Mucosa of stomach (tissue), 1 donor: Measurements from ENCODE around the gene PALD1.

ENCODE experiments used
- H3K27me3 ChIP-seq: one replicate; pipeline ENCODE4 v1.7.0; 2013; ENCODE audit warnings: mild to moderate bottlenecking, low read length; ENCODE audit not compliant: control insufficient read depth, insufficient read depth
- H3K36me3 ChIP-seq: one replicate; pipeline ENCODE4 v1.7.0; 2013; ENCODE audit warnings: low read length; ENCODE audit not compliant: control insufficient read depth, insufficient read depth
- H3K4me1 ChIP-seq: one replicate; pipeline ENCODE4 v1.7.0; 2013; ENCODE audit warnings: mild to moderate bottlenecking, low read length; ENCODE audit not compliant: control insufficient read depth, insufficient read depth
- H3K4me3 ChIP-seq: one replicate; pipeline ENCODE4 v1.7.0; 2013; ENCODE audit warnings: low read length
- H3K9ac ChIP-seq: one replicate; pipeline ENCODE4 v1.7.0; 2013; ENCODE audit warnings: mild to moderate bottlenecking, low read length, moderate library complexity
- H3K9me3 ChIP-seq: one replicate; pipeline ENCODE4 v1.7.0; 2013; ENCODE audit warnings: mild to moderate bottlenecking, low read length, moderate library complexity; ENCODE audit not compliant: control insufficient read depth
- donor health status: Pancreatic carcinoma.

The PALD1 gene

GRCh38 chr10:70441895-70442309 is 36.7 kb upstream of the PALD1 start:
- H3K27me3 ChIP-seq, result peaks cover 64% of the 10 kb centered on the region
- H3K9ac ChIP-seq, result no peak overlapping the region
- no peaks in the 10 kb centered on the region for H3K9me3 ChIP-seq
- no peak overlapping the region for H3K4me3 ChIP-seq
- H3K36me3 ChIP-seq, result no peaks in the 10 kb centered on the region
- peaks cover 11% of the 10 kb centered on the region for H3K4me1 ChIP-seq

- H3K4me3 ChIP-seq, result no peak overlapping the region
- H3K9me3 ChIP-seq, result no peaks in the 10 kb centered on the region
- no peak overlapping the region for H3K9ac ChIP-seq
- no peaks in the 10 kb centered on the region for H3K36me3 ChIP-seq
- peaks cover 63% of the 10 kb centered on the region for H3K27me3 ChIP-seq
- H3K4me1 ChIP-seq, result peaks cover 11% of the 10 kb centered on the region
Measured at GRCh38 chr10:70442332-70442988, 36.1 kb upstream of the PALD1 start.

- H3K36me3 ChIP-seq, result no peaks in the 10 kb centered on the region
- peaks cover 44% of the 10 kb centered on the region for H3K27me3 ChIP-seq
- peaks cover 11% of the 10 kb centered on the region for H3K4me1 ChIP-seq
- no peak overlapping the region for H3K9ac ChIP-seq
- H3K9me3 ChIP-seq, result no peaks in the 10 kb centered on the region
- H3K4me3 ChIP-seq, result no peak overlapping the region
Measured at GRCh38 chr10:70444744-70445143, 33.8 kb upstream of the PALD1 start.

- Histone ChIP-seq H3K9me3 (no peaks in the 10 kb centered on the region), H3K4me3 (no peak overlapping the region), H3K9ac (no peak overlapping the region), H3K4me1 (peaks cover 6% of the 10 kb centered on the region), H3K36me3 (no peaks in the 10 kb centered on the region), H3K27me3 (peaks cover 34% of the 10 kb centered on the region)
Measured at GRCh38 chr10:70445718-70446657, 32.6 kb upstream of the PALD1 start.

- Histone ChIP-seq H3K27me3 (peaks cover 12% of the 10 kb centered on the region), H3K36me3 (no peaks in the 10 kb centered on the region), H3K9ac (no peak overlapping the region), H3K4me1 (no peaks in the 10 kb centered on the region), H3K9me3 (no peaks in the 10 kb centered on the region), H3K4me3 (no peak overlapping the region)
Measured at GRCh38 chr10:70448236-70448635, 30.3 kb upstream of the PALD1 start.

GRCh38 chr10:70455213-70455630 is 23.3 kb upstream of the PALD1 start:
- no peaks in the 10 kb centered on the region for H3K36me3 ChIP-seq
- H3K4me3 ChIP-seq, result no peak overlapping the region
- peaks cover 10% of the 10 kb centered on the region for H3K4me1 ChIP-seq
- H3K9me3 ChIP-seq, result no peaks in the 10 kb centered on the region
- H3K27me3 ChIP-seq, result peaks cover 38% of the 10 kb centered on the region
- H3K9ac ChIP-seq, result no peak overlapping the region

GRCh38 chr10:70456164-70456563 is 22.4 kb upstream of the PALD1 start:
- no peaks in the 10 kb centered on the region for H3K9me3 ChIP-seq
- H3K4me1 ChIP-seq, result peaks cover 10% of the 10 kb centered on the region
- no peaks in the 10 kb centered on the region for H3K36me3 ChIP-seq
- peaks cover 37% of the 10 kb centered on the region for H3K27me3 ChIP-seq
- no peak overlapping the region for H3K4me3 ChIP-seq
- no peak overlapping the region for H3K9ac ChIP-seq

- Histone ChIP-seq H3K9ac (no peak overlapping the region), H3K4me1 (peaks cover 10% of the 10 kb centered on the region), H3K9me3 (no peaks in the 10 kb centered on the region), H3K4me3 (no peak overlapping the region), H3K27me3 (peaks cover 37% of the 10 kb centered on the region), H3K36me3 (no peaks in the 10 kb centered on the region)
Measured at GRCh38 chr10:70457759-70458305, 20.7 kb upstream of the PALD1 start.

- H3K27me3 ChIP-seq, result peaks cover 37% of the 10 kb centered on the region
- no peaks in the 10 kb centered on the region for H3K36me3 ChIP-seq
- peaks cover 10% of the 10 kb centered on the region for H3K4me1 ChIP-seq
- H3K4me3 ChIP-seq, result no peak overlapping the region
- H3K9me3 ChIP-seq, result no peaks in the 10 kb centered on the region
- H3K9ac ChIP-seq, result peak overlapping the region; percentile 28
Measured at GRCh38 chr10:70458329-70459060, 20.1 kb upstream of the PALD1 start.

- Histone ChIP-seq H3K4me1 (peaks cover 10% of the 10 kb centered on the region), H3K9me3 (no peaks in the 10 kb centered on the region), H3K27me3 (peaks cover 37% of the 10 kb centered on the region), H3K36me3 (no peaks in the 10 kb centered on the region), H3K9ac (no peak overlapping the region), H3K4me3 (no peak overlapping the region)
Measured at GRCh38 chr10:70459061-70459773, 19.4 kb upstream of the PALD1 start.

GRCh38 chr10:70459774-70460490 is 18.6 kb upstream of the PALD1 start:
- no peaks in the 10 kb centered on the region for H3K9me3 ChIP-seq
- H3K4me1 ChIP-seq, result peaks cover 10% of the 10 kb centered on the region
- H3K36me3 ChIP-seq, result no peaks in the 10 kb centered on the region
- peaks cover 37% of the 10 kb centered on the region for H3K27me3 ChIP-seq
- H3K4me3 ChIP-seq, result no peak overlapping the region
- H3K9ac ChIP-seq, result no peak overlapping the region
